HepG2 (cell line): Measurements from ENCODE around the gene HERPUD2. TPM values are rescaled to one million over a fixed set of nuclear protein-coding genes. Genes with fewer than 3 reads are reported as not detected.

Experiments
- ATAC-seq: fragments of 200-7000 bp; cut with Tn5 transposase; 3 replicates; pipeline ENCODE4 v1.9.1; 2020; ENCODE audit warnings: mild to moderate bottlenecking, moderate library complexity
- BruUV-seq: library from RNA; stranded (reverse); fragments of 400-500 nt; replicated peaks from 2 replicates; lab custom pipeline; 2021; lab: Mats Ljungman, UMichigan
- CTCF ChIA-PET: fragments of 300-600 bp; formaldehyde crosslinking; extraction: SDS; loops from one replicate; lab custom pipeline; 2021; ENCODE audit warnings: low total read pairs, inconsistent platforms, low intra/inter-chr PET ratio; lab: Yijun Ruan, JAX
- POLR2A ChIA-PET: fragments of 350-600 bp; sonication (Branson Sonifier 250); formaldehyde crosslinking; loops from one replicate; lab custom pipeline; 2020; ENCODE audit warnings: antibody characterized with exemption, inconsistent platforms; lab: Yijun Ruan, JAX
- DNase-seq: peaks from one replicate; pipeline ENCODE4 v3.0.0-alpha.2; 2015; ENCODE audit warnings: low spot score
- FAIRE-seq: peaks from 3 replicates; lab custom pipeline; 2011; peaks lifted over from hg19 to GRCh38; lab: Jason Lieb, UNC
- H2AFZ ChIP-seq: one replicate; pipeline ENCODE4 v1.6.1; 2011; ENCODE audit warnings: low read length, inconsistent platforms
- H3K27ac ChIP-seq: fragments of 300-600 bp; 3 replicates; pipeline ENCODE4 v1.8.0; 2011; ENCODE audit warnings: mixed run types, mild to moderate bottlenecking, mixed read lengths, low read length, inconsistent platforms; ENCODE audit not compliant: insufficient read depth; ENCODE audit errors: extremely low read length
- H3K27me3 ChIP-seq, 2 experiments: fragments of 200-600 bp in 1 of 2; 2 replicates in 1 of 2; 3 replicates in 1 of 2; pipeline versions ENCODE4 v1.6.0 to v1.8.0; 2011; ENCODE audit warnings: low read length in 2 of 2, mild to moderate bottlenecking in 2 of 2, moderate library complexity in 2 of 2, inconsistent platforms in 1 of 2; ENCODE audit not compliant: insufficient read depth in 2 of 2, control insufficient read depth in 1 of 2
- H3K36me3 ChIP-seq, 2 experiments: fragments of 200-600 bp in 1 of 2; replicated peaks in 1 of 2; 2 replicates in 1 of 2; 3 replicates in 1 of 2; pipeline versions ENCODE4 v1.5.1 to v1.8.0; 2011; ENCODE audit warnings: low read length in 2 of 2, inconsistent platforms in 1 of 2; ENCODE audit not compliant: insufficient read depth in 2 of 2, control insufficient read depth in 1 of 2
- H3K4me1 ChIP-seq: 2 replicates; pipeline ENCODE4 v1.5.1; 2012; ENCODE audit warnings: low read length, inconsistent platforms; ENCODE audit not compliant: insufficient read depth
- H3K4me2 ChIP-seq: 2 replicates; pipeline ENCODE4 v1.6.0; 2011; ENCODE audit warnings: low read depth, low read length, inconsistent platforms
- H3K4me3 ChIP-seq, 3 experiments: fragments of 200-600 bp in 1 of 3; sonication (generic), shearing (Covaris generic) in 1 of 3; replicated peaks in 1 of 3; 2 replicates each; pipeline ENCODE4 v1.5.1; 2011 to 2016; ENCODE audit warnings: low read length in 3 of 3, inconsistent platforms in 2 of 3, low read depth in 2 of 3, mild to moderate bottlenecking in 2 of 3, control low read depth in 1 of 3, mixed read lengths in 1 of 3; ENCODE audit not compliant: insufficient read depth in 1 of 3
- H3K79me2 ChIP-seq: one replicate; pipeline ENCODE4 v1.6.1; 2011; ENCODE audit warnings: low read length, inconsistent platforms; ENCODE audit not compliant: insufficient read depth
- H3K9ac ChIP-seq: 2 replicates; pipeline ENCODE4 v1.6.0; 2011; ENCODE audit warnings: mild to moderate bottlenecking, low read depth, low read length, inconsistent platforms; ENCODE audit not compliant: insufficient read depth
- H3K9me3 ChIP-seq: 2 replicates; pipeline ENCODE4 v1.5.1; 2012; ENCODE audit warnings: mild to moderate bottlenecking, low read length
- H4K20me1 ChIP-seq: 2 replicates; pipeline ENCODE4 v1.6.0; 2011; ENCODE audit warnings: inconsistent platforms, mild to moderate bottlenecking, low read length, moderate library complexity; ENCODE audit not compliant: insufficient read depth
- E2F5 ChIP-seq: sonication (generic); formaldehyde crosslinking; conservative IDR thresholded peaks from 2 replicates; pipeline ENCODE4 v1.4.0; 2020; ENCODE audit warnings: missing genetic modification reagents
- MBD4 ChIP-seq: IDR thresholded peaks from 2 replicates; pipeline ENCODE4 v1.6.1; 2012; ENCODE audit warnings: low read length, inconsistent platforms, borderline replicate concordance
- MZF1 ChIP-seq: sonication (generic); formaldehyde crosslinking; IDR thresholded peaks from 2 replicates; pipeline ENCODE4 v1.8.1; 2023; ENCODE audit warnings: mild to moderate bottlenecking, missing genetic modification reagents, borderline replicate concordance
- ZNF276 ChIP-seq: sonication (generic); formaldehyde crosslinking; IDR thresholded peaks from 2 replicates; pipeline ENCODE4 v1.4.0; 2020; ENCODE audit warnings: mild to moderate bottlenecking, low read depth, missing genetic modification reagents
- ZNF333 ChIP-seq: sonication (generic); formaldehyde crosslinking; IDR thresholded peaks from 2 replicates; pipeline ENCODE4 v1.4.0; 2020; ENCODE audit warnings: mild to moderate bottlenecking, missing genetic modification reagents, borderline replicate concordance
- ZNF672 ChIP-seq: sonication (generic); formaldehyde crosslinking; IDR thresholded peaks from 2 replicates; pipeline ENCODE4 v1.8.1; 2022; ENCODE audit warnings: missing genetic modification reagents
- WGBS: methylation state at CpG from one replicate; pipeline ENCODE4 v1.1.6; 2017; ENCODE audit warnings: low lambda C conversion rate; 5-methylcytosine and 5-hydroxymethylcytosine counted together
- in situ Hi-C: cut with HindIII; loops from 2 replicates; pipeline ENCODE4 v1.10.0; 2017; ENCODE audit warnings: low pct_unique_long_range_greater_than_20kb; ENCODE audit not compliant: extremely low pct_ligation_motif_present
- intact Hi-C: fragments of 100-400 bp; cut with micrococcal nuclease; formaldehyde crosslinking; loops from one replicate; pipeline ENCODE4 v1.10.0; 2022; ENCODE audit not compliant: unreplicated experiment
- polyA plus RNA-seq, 8 experiments: library from polyadenylated mRNA; depleted of rRNA in 3 of 8; stranded (reverse) in 7 of 8; unstranded in 1 of 8; fragments of >200 nt; fragmentation: Illumina TruSeq in 4 of 8; extraction: Trizol in 4 of 8; gene quantifications; 2 replicates each; pipeline versions ENCODE4 v1.2.1 to v1.2.3, GENCODE V29; 2011 to 2016; ENCODE audit warnings: low read depth in 4 of 8, missing spikeins in 1 of 8, mixed read lengths in 1 of 8; ENCODE audit not compliant: insufficient read depth in 1 of 8
- total RNA-seq, 5 experiments: library from RNA; depleted of rRNA; stranded (reverse); fragments of >200 nt; fragmentation: Illumina TruSeq; extraction: Trizol; gene quantifications; 2 replicates each; pipeline ENCODE4 v1.2.3, GENCODE V29; 2016; ENCODE audit warnings: low read depth in 1 of 5
- TF ChIP-seq, protein P1 (sequence below): sonication (generic); formaldehyde crosslinking; IDR thresholded peaks from 2 replicates; pipeline ENCODE4 v1.8.1; 2023; ENCODE audit warnings: missing genetic modification reagents, mild to moderate bottlenecking, borderline replicate concordance

Gene HERPUD2
- total and polyA plus RNA-seq, 2 of the 13 experiments (the other 11 are each of a cell fraction or from before 2014, with no cell fraction given), result 10.7 to 38.6 TPM

DNA sequence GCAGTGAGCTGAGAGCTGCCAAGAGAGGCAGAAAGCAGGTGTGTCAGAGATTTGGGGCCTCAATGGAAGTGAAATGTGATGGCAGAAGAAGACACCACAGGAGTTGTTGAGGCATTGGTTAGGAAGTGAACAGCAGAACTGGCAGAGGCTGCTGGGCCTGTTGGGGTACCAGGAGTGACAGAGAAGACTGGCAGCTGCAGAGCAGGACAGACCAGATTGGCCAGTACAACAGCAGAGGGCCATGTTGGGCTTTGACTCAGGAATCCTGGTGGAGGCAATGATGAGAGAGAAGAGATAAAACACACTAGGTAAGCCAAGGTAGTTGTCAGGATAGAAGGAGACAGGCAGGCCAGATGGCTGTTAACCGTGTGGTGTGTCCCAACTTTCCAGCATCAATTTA lies 19.9 kb upstream of the HERPUD2 start (continued):
- TF ChIP-seq ZNF276 (CRISPR knock-in tag) (no peak), E2F5 (CRISPR knock-in tag) (no peak), ZNF672 (CRISPR knock-in tag) (no peak)

- Histone ChIP-seq H2AFZ (no peak overlapping the region), H3K27me3 (no peaks in the 10 kb centered on the region), H3K79me2 (no peaks in the 10 kb centered on the region), H3K9me3 (no peaks in the 10 kb centered on the region), H3K36me3 (no peaks in the 10 kb centered on the region), H4K20me1 (no peaks in the 10 kb centered on the region), H3K27ac (no peak overlapping the region), H3K4me1 (peaks cover 41% of the 10 kb centered on the region), H3K9ac (no peak overlapping the region), H3K4me3 (no peak overlapping the region), H3K4me2 (no peak overlapping the region)
- ChIA-PET POLR2A (no interaction called here), CTCF (no interaction called here)
- intact Hi-C loops (no loop called here), in situ Hi-C loops (loop anchor here (5.0 to 25.0 kb wide), 2 partner anchors 193 to 598 kb away; no protein-coding TSS in a partner anchor)
- ATAC-seq, result no peak
- no TSS peak for BruUV-seq
- no peak for FAIRE-seq
- no peak for TF ChIP-seq MZF1
- TF ChIP-seq, protein P1, sequence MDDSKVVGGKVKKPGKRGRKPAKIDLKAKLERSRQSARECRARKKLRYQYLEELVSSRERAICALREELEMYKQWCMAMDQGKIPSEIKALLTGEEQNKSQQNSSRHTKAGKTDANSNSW, result no peak
- TF ChIP-seq MBD4, result no peak
- no peak for TF ChIP-seq ZNF333 (CRISPR knock-in tag)
- WGBS, result 40% methylated on average over 1 of the region's 1 CpG
- no peak for DNase-seq
Measured at GRCh38 chr7:35714407-35714806, 19.5 kb upstream of the HERPUD2 start.
